Measurements from ENCODE around the gene RHOJ.

Gene RHOJ

GRCh38 chr14:63318835-63319234 lies 114.6 kb downstream of the RHOJ start, which contains the start of gene GPHB5:
GPHB5 (minus strand) TSS chr14:63318935; CDS start chr14:63317849, 1,086 bp downstream.
- TF ChIP-seq, protein P1, sequence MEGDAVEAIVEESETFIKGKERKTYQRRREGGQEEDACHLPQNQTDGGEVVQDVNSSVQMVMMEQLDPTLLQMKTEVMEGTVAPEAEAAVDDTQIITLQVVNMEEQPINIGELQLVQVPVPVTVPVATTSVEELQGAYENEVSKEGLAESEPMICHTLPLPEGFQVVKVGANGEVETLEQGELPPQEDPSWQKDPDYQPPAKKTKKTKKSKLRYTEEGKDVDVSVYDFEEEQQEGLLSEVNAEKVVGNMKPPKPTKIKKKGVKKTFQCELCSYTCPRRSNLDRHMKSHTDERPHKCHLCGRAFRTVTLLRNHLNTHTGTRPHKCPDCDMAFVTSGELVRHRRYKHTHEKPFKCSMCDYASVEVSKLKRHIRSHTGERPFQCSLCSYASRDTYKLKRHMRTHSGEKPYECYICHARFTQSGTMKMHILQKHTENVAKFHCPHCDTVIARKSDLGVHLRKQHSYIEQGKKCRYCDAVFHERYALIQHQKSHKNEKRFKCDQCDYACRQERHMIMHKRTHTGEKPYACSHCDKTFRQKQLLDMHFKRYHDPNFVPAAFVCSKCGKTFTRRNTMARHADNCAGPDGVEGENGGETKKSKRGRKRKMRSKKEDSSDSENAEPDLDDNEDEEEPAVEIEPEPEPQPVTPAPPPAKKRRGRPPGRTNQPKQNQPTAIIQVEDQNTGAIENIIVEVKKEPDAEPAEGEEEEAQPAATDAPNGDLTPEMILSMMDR (IDR thresholded peaks at IDR 0.05; ENCODE audit: low read depth, low read length, missing control alignments) = no peak
- in situ Hi-C loops (cut with HindIII; ENCODE audit: low sequenced_read_pairs) = no loop called here
- no peak for DNase-seq (ENCODE audit: low read depth)
- H3K4me3 ChIP-seq (ENCODE audit: low read depth, low read length) = no peak within 1 kb of the TSS

DNA sequence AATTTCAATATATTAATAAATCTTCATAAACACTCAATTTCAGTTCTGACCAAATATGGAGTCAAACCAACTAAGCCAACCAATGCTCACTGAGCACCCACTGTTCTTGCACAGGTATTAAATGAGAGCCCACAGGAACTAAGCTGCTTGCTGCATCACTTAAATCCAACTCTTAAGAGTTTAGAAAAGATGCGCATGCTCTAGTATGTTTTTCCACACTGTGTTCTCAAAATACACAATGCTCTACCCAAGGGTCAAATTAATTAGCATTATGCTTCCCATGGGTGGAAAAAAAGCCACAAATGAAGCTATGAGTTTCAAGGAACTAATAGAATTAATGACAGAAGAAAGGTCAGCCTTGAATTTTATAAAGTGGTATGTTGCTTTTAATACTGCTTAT lies 118.2 kb downstream of the RHOJ start:
- DNase-seq (ENCODE audit: low read depth) = no peak
- no peak overlapping the region for H3K4me3 ChIP-seq (ENCODE audit: low read depth, low read length)
- TF ChIP-seq, protein P1 (IDR thresholded peaks at IDR 0.05; ENCODE audit: low read depth, low read length, missing control alignments) = no peak
- in situ Hi-C loops (cut with HindIII; ENCODE audit: low sequenced_read_pairs) = no loop called here

GRCh38 chr14:63322897-63323573 lies 118.8 kb downstream of the RHOJ start:
- H3K4me3 ChIP-seq (ENCODE audit: low read depth, low read length) = no peak overlapping the region
- in situ Hi-C loops (cut with HindIII; ENCODE audit: low sequenced_read_pairs) = no loop called here
- no peak for DNase-seq (ENCODE audit: low read depth)
- TF ChIP-seq, protein P1 (IDR thresholded peaks at IDR 0.05; ENCODE audit: low read depth, low read length, missing control alignments) = no peak

DNA sequence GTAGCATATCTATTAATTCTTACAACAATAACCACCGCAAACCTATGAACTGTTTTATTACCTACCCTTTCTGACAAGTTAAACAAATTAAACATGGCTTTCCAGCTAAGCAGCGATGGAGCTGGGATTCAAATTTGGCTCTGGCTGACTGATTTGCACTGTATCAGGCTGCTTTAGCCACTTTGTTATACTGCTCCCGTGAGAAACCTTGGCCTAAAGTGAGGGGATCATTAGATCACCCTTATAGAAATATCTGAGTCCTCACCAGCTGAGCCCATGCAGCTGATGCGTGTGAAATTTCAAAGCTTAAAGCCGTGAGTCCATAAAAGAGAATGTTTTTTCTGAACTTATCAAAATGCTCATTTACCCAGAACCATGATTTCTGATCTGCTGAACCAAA lies 122.6 kb downstream of the RHOJ start:
- DNase-seq (ENCODE audit: low read depth) = no peak
- no peak overlapping the region for H3K4me3 ChIP-seq (ENCODE audit: low read depth, low read length)
- in situ Hi-C loops (cut with HindIII; ENCODE audit: low sequenced_read_pairs) = no loop called here
- TF ChIP-seq, protein P1 (IDR thresholded peaks at IDR 0.05; ENCODE audit: low read depth, low read length, missing control alignments) = no peak

GRCh38 chr14:63328787-63329737 lies 124.8 kb downstream of the RHOJ start:
- TF ChIP-seq, protein P1 (IDR thresholded peaks at IDR 0.05; ENCODE audit: low read depth, low read length, missing control alignments) = no peak
- no peak overlapping the region for H3K4me3 ChIP-seq (ENCODE audit: low read depth, low read length)
- DNase-seq (ENCODE audit: low read depth) = no peak
- in situ Hi-C loops (cut with HindIII; ENCODE audit: low sequenced_read_pairs) = no loop called here

- no peak overlapping the region for H3K4me3 ChIP-seq (ENCODE audit: low read depth, low read length)
- TF ChIP-seq, protein P1 (IDR thresholded peaks at IDR 0.05; ENCODE audit: low read depth, low read length, missing control alignments) = no peak
- DNase-seq (ENCODE audit: low read depth) = no peak
- in situ Hi-C loops (cut with HindIII; ENCODE audit: low sequenced_read_pairs) = no loop called here
Observed at GRCh38 chr14:63342371-63342770, 138.1 kb downstream of the RHOJ start.
